ENCODE measurements around the gene JKAMP. TPM values are rescaled to one million over a fixed set of nuclear protein-coding genes. Genes with fewer than 3 reads are reported as not detected.

The JKAMP gene
- polyA plus RNA-seq, 1 donor (not counting 4 experiments of a cell fraction or from before 2014, with no cell fraction given): 166 TPM

DNA sequence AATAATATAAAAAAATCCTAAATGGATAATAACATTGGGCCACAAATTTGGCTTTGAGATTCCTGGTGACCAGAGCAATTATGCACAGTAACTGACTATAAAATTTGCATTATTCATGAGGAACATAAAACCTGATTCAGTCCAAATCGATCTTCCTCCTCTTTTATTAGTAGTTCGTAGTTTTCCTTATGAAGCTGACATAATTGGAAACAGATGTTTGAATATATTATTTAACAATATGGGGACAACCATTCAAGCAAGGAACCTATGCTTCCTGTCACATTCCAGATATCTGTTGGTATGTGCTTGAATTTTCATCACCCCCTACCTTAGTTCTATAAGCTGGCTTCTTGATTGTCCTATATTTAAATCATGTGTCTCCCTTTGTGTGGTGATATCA lies 57.4 kb downstream of the JKAMP start:
- Histone ChIP-seq H4K20me1 (ENCODE audit: control insufficient read depth, extremely low read depth, insufficient read depth, low read length) (no peaks in the 10 kb centered on the region), H3K27ac (ENCODE audit: control insufficient read depth, insufficient read depth, low read length) (no peak overlapping the region), H2AFZ (ENCODE audit: control insufficient read depth, low read length) (no peak overlapping the region), H3K27me3 (ENCODE audit: control insufficient read depth, extremely low read depth, insufficient read depth, low read length) (no peaks in the 10 kb centered on the region), H3K9me1 (ENCODE audit: control insufficient read depth, extremely low read depth, insufficient read depth, low read length) (no peaks in the 10 kb centered on the region), H3K36me3 (ENCODE audit: control insufficient read depth in 2 of 2, extremely low read depth in 1 of 2, insufficient read depth in 2 of 2, low read length in 2 of 2) (no peaks in the 10 kb centered on the region), H3K4me1 (ENCODE audit: control insufficient read depth, extremely low read depth, insufficient read depth, low read length) (no peaks in the 10 kb centered on the region), H3K4me2 (ENCODE audit: control insufficient read depth, extremely low read depth, insufficient read depth, low read depth, low read length) (no peak overlapping the region), H3K9me3 (ENCODE audit: control insufficient read depth, low read depth, low read length) (no peaks in the 10 kb centered on the region), H3K9ac (ENCODE audit: control insufficient read depth, extremely low read depth, insufficient read depth, low read length) (no peak overlapping the region), H3K4me3 (ENCODE audit: control insufficient read depth in 2 of 3, extremely low read depth in 1 of 3, insufficient read depth in 2 of 3, low read depth in 1 of 3, low read length in 3 of 3) (no peak overlapping the region), H3K79me2 (ENCODE audit: control insufficient read depth, insufficient read depth, low read length) (no peaks in the 10 kb centered on the region)
- DNase-seq (ENCODE audit: low read depth, low spot score): no peak
- FAIRE-seq: no peak
- no peak for TF ChIP-seq EZH2 (IDR thresholded peaks at IDR 0.05; ENCODE audit: low read length)
- TF ChIP-seq, protein P1, sequence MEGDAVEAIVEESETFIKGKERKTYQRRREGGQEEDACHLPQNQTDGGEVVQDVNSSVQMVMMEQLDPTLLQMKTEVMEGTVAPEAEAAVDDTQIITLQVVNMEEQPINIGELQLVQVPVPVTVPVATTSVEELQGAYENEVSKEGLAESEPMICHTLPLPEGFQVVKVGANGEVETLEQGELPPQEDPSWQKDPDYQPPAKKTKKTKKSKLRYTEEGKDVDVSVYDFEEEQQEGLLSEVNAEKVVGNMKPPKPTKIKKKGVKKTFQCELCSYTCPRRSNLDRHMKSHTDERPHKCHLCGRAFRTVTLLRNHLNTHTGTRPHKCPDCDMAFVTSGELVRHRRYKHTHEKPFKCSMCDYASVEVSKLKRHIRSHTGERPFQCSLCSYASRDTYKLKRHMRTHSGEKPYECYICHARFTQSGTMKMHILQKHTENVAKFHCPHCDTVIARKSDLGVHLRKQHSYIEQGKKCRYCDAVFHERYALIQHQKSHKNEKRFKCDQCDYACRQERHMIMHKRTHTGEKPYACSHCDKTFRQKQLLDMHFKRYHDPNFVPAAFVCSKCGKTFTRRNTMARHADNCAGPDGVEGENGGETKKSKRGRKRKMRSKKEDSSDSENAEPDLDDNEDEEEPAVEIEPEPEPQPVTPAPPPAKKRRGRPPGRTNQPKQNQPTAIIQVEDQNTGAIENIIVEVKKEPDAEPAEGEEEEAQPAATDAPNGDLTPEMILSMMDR (optimal IDR thresholded peaks at IDR 0.05 in 1 of 3, IDR thresholded peaks at IDR 0.05 in 1 of 3, conservative IDR thresholded peaks at IDR 0.05 in 1 of 3; ENCODE audit: extremely low read depth in 1 of 3, insufficient read depth in 2 of 3, low read length in 3 of 3): no peak
- dilution Hi-C loops (cut with MboI; ENCODE audit: extremely low pct_ligation_motif_present, low sequenced_read_pairs): no loop called here

DNA sequence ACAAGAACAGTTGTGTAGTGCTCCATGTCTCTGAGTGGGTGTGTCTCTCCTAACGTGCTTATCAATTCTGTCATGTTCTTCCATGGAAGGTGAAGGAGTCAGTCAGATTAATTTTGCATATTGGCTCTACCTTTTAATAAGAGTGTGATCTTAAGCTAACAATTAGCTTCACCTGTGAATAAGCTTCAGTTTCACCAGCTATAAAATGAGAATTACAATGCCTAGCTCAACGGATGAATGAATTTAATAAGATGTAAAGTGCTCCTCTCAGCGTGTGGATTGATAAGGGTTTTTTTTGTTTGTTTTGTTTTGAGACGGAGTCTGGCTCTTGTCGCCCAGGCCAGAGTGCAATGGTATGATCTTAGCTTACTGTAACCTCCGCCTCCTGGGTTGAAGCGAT lies 59.6 kb downstream of the JKAMP start:
- FAIRE-seq: no peak
- Histone ChIP-seq H3K4me3 (ENCODE audit: control insufficient read depth in 2 of 3, extremely low read depth in 1 of 3, insufficient read depth in 2 of 3, low read depth in 1 of 3, low read length in 3 of 3) (no peak overlapping the region), H3K9me3 (ENCODE audit: control insufficient read depth, low read depth, low read length) (no peaks in the 10 kb centered on the region), H4K20me1 (ENCODE audit: control insufficient read depth, extremely low read depth, insufficient read depth, low read length) (no peaks in the 10 kb centered on the region), H3K79me2 (ENCODE audit: control insufficient read depth, insufficient read depth, low read length) (no peaks in the 10 kb centered on the region), H3K27ac (ENCODE audit: control insufficient read depth, insufficient read depth, low read length) (no peak overlapping the region), H3K36me3 (ENCODE audit: control insufficient read depth in 2 of 2, extremely low read depth in 1 of 2, insufficient read depth in 2 of 2, low read length in 2 of 2) (no peaks in the 10 kb centered on the region), H3K27me3 (ENCODE audit: control insufficient read depth, extremely low read depth, insufficient read depth, low read length) (no peaks in the 10 kb centered on the region), H2AFZ (ENCODE audit: control insufficient read depth, low read length) (no peak overlapping the region), H3K9me1 (ENCODE audit: control insufficient read depth, extremely low read depth, insufficient read depth, low read length) (no peaks in the 10 kb centered on the region), H3K4me2 (ENCODE audit: control insufficient read depth, extremely low read depth, insufficient read depth, low read depth, low read length) (no peak overlapping the region), H3K4me1 (ENCODE audit: control insufficient read depth, extremely low read depth, insufficient read depth, low read length) (no peaks in the 10 kb centered on the region), H3K9ac (ENCODE audit: control insufficient read depth, extremely low read depth, insufficient read depth, low read length) (no peak overlapping the region)
- TF ChIP-seq, protein P1 (optimal IDR thresholded peaks at IDR 0.05 in 1 of 3, IDR thresholded peaks at IDR 0.05 in 1 of 3, conservative IDR thresholded peaks at IDR 0.05 in 1 of 3; ENCODE audit: extremely low read depth in 1 of 3, insufficient read depth in 2 of 3, low read length in 3 of 3): no peak
- TF ChIP-seq EZH2 (IDR thresholded peaks at IDR 0.05; ENCODE audit: low read length): no peak
- dilution Hi-C loops (cut with MboI; ENCODE audit: extremely low pct_ligation_motif_present, low sequenced_read_pairs): no loop called here
- DNase-seq (ENCODE audit: low read depth, low spot score): no peak
